K562 (cell line): ENCODE results near the gene SIGLEC11. TPM values are rescaled to one million over a fixed set of nuclear protein-coding genes. Genes with fewer than 3 reads are reported as not detected.

Experiments
- ATAC-seq: fragments of 200-7000 bp; cut with Tn5 transposase; 3 replicates; pipeline ENCODE4 v1.9.1; 2020; ENCODE audit warnings: moderate library complexity
- BruUV-seq: library from RNA; stranded (reverse); fragments of 400-500 nt; replicated peaks from 2 replicates; lab custom pipeline; 2021; lab: Mats Ljungman, UMichigan
- CTCF ChIA-PET: fragments of 300-600 bp; formaldehyde crosslinking; extraction: SDS; loops from one replicate; lab custom pipeline; 2021; ENCODE audit warnings: low intra/inter-chr PET ratio; lab: Yijun Ruan, JAX
- POLR2A ChIA-PET: fragments of 300-600, 350-650 bp; sonication (Branson Sonifier 250); formaldehyde crosslinking; extraction: SDS; loops from one replicate; lab custom pipeline; 2021; ENCODE audit warnings: antibody characterized with exemption, inconsistent platforms; lab: Yijun Ruan, JAX
- DNase-seq, 4 experiments: peaks; one replicate each; pipeline versions ENCODE4 v3.0.0 to v3.0.0-alpha.2; 2011 to 2018; ENCODE audit warnings: low spot score in 3 of 4, mixed read lengths in 3 of 4; ENCODE audit errors: extremely low read depth in 1 of 4
- FAIRE-seq: peaks from 2 replicates; lab custom pipeline; 2011; peaks lifted over from hg19 to GRCh38; lab: Jason Lieb, UNC
- H2AFZ ChIP-seq: 2 replicates; pipeline ENCODE4 v1.6.0; 2011; ENCODE audit warnings: low read depth, low read length, control low read depth, inconsistent platforms
- H3K27ac ChIP-seq: fragments of 200-600 bp; 3 replicates; pipeline ENCODE4 v1.8.0; 2011; ENCODE audit warnings: low read depth, mild to moderate bottlenecking, control low read depth, inconsistent platforms, low read length, moderate library complexity, mixed read lengths; ENCODE audit errors: extremely low read depth
- H3K27me3 ChIP-seq, 2 experiments: fragments of 300-600 bp in 1 of 2; 2 replicates in 1 of 2; 3 replicates in 1 of 2; pipeline versions ENCODE4 v1.6.0 to v1.8.0; 2011; ENCODE audit warnings: inconsistent platforms in 2 of 2, low read length in 2 of 2, mild to moderate bottlenecking in 1 of 2, mixed read lengths in 1 of 2, moderate library complexity in 1 of 2; ENCODE audit not compliant: control insufficient read depth in 2 of 2, insufficient read depth in 2 of 2
- H3K36me3 ChIP-seq: fragments of 300-600 bp; 3 replicates; pipeline ENCODE4 v1.8.0; 2011; ENCODE audit warnings: mild to moderate bottlenecking, low read length, inconsistent platforms; ENCODE audit not compliant: control insufficient read depth, insufficient read depth
- H3K4me1 ChIP-seq, 2 experiments: fragments of 200-600 bp in 1 of 2; replicated peaks in 1 of 2; 2 replicates in 1 of 2; 3 replicates in 1 of 2; pipeline versions ENCODE4 v1.5.1 to v1.8.0; 2011; ENCODE audit warnings: inconsistent platforms in 2 of 2, low read length in 2 of 2, mild to moderate bottlenecking in 1 of 2, mixed read lengths in 1 of 2, moderate library complexity in 1 of 2; ENCODE audit not compliant: control insufficient read depth in 2 of 2, insufficient read depth in 2 of 2
- H3K4me2 ChIP-seq: 2 replicates; pipeline ENCODE4 v1.6.1; 2011; ENCODE audit warnings: low read length, control low read depth, inconsistent platforms, mixed read lengths; ENCODE audit not compliant: insufficient read depth
- H3K4me3 ChIP-seq: fragments of 200-600 bp; sonication (generic), shearing (Covaris generic); 2 replicates; pipeline ENCODE4 v1.5.1; 2016; ENCODE audit warnings: control low read depth, inconsistent platforms
- H3K79me2 ChIP-seq: fragments of 200-600 bp; 3 replicates; pipeline ENCODE4 v1.8.0; 2011; ENCODE audit warnings: low read length, inconsistent platforms; ENCODE audit not compliant: control insufficient read depth, insufficient read depth
- H3K9ac ChIP-seq, 2 experiments: 2 replicates each; pipeline versions ENCODE4 v1.6.0 to v1.6.1; 2011; ENCODE audit warnings: low read depth in 2 of 2, low read length in 2 of 2, control low read depth in 1 of 2, inconsistent platforms in 1 of 2, mild to moderate bottlenecking in 1 of 2, mixed read lengths in 1 of 2; ENCODE audit not compliant: insufficient read depth in 1 of 2
- H3K9me1 ChIP-seq: one replicate; pipeline ENCODE4 v1.6.0; 2011; ENCODE audit warnings: inconsistent platforms, mild to moderate bottlenecking, low read length, moderate library complexity; ENCODE audit not compliant: control insufficient read depth, insufficient read depth
- H3K9me3 ChIP-seq: replicated peaks from 2 replicates; pipeline ENCODE4 v1.5.1; 2011; ENCODE audit warnings: low read depth, low read length, inconsistent platforms; ENCODE audit not compliant: control insufficient read depth, insufficient read depth
- H4K20me1 ChIP-seq: replicated peaks from 2 replicates; pipeline ENCODE4 v1.6.1; 2011; ENCODE audit warnings: low read length, inconsistent platforms, mixed read lengths; ENCODE audit not compliant: control insufficient read depth, insufficient read depth
- CBX8 ChIP-seq: fragments of 200-600 bp; sonication (generic); IDR thresholded peaks from 2 replicates; pipeline ENCODE4 v1.6.1; 2012; ENCODE audit warnings: borderline replicate concordance, mixed run types, low read depth, mild to moderate bottlenecking, moderate library complexity, mixed read lengths, low read length, control low read depth, inconsistent platforms; ENCODE audit not compliant: poor library complexity, severe bottlenecking; ENCODE audit errors: extremely low read depth
- ETV1 ChIP-seq: fragments of 450-650 bp; conservative IDR thresholded peaks from 2 replicates; pipeline ENCODE4 v1.6.1; 2016; ENCODE audit warnings: missing genetic modification characterization, control low read depth, low read depth, missing compliant biosample characterization
- EWSR1 ChIP-seq: fragments of 450-650 bp; IDR thresholded peaks from 2 replicates; pipeline ENCODE4 v1.6.1; 2018; ENCODE audit warnings: borderline replicate concordance, mild to moderate bottlenecking, low read depth, moderate library complexity; ENCODE audit not compliant: partially characterized antibody
- GATAD2B ChIP-seq: fragments of 450-650 bp; IDR thresholded peaks from 2 replicates; pipeline ENCODE4 v1.6.1; 2017; ENCODE audit warnings: mild to moderate bottlenecking, borderline replicate concordance
- HDAC1 ChIP-seq, 2 experiments: fragments of 450-650 bp; IDR thresholded peaks; 2 replicates each; pipeline ENCODE4 v1.6.1; 2016 to 2017; ENCODE audit warnings: inconsistent platforms in 1 of 2, mild to moderate bottlenecking in 1 of 2, moderate library complexity in 1 of 2
- LARP7 ChIP-seq: fragments of 450-650 bp; IDR thresholded peaks from 2 replicates; pipeline ENCODE4 v1.6.1; 2016
- MTA1 ChIP-seq: fragments of 450-650 bp; IDR thresholded peaks from 2 replicates; pipeline ENCODE4 v1.6.1; 2017; ENCODE audit warnings: borderline replicate concordance
- NFXL1 ChIP-seq: fragments of 450-650 bp; formaldehyde crosslinking; IDR thresholded peaks from 2 replicates; pipeline ENCODE4 v1.4.0; 2021; ENCODE audit warnings: mild to moderate bottlenecking
- NR4A1 ChIP-seq, 2 experiments: fragments of 250-450 bp in 1 of 2; fragments of 450-650 bp in 1 of 2; sonication (Bioruptor Pico) in 1 of 2; IDR thresholded peaks; 2 replicates each; pipeline versions ENCODE4 v1.4.0 to v1.6.1; 2016 to 2020; ENCODE audit warnings: mild to moderate bottlenecking in 2 of 2, missing compliant biosample characterization in 1 of 2, missing genetic modification characterization in 1 of 2, moderate library complexity in 1 of 2
- NUFIP1 ChIP-seq: fragments of 450-650 bp; IDR thresholded peaks from 2 replicates; pipeline ENCODE4 v1.6.1; 2018; ENCODE audit not compliant: partially characterized antibody
- PCBP1 ChIP-seq: fragments of 200-400 bp; formaldehyde crosslinking; IDR thresholded peaks from 2 replicates; pipeline ENCODE4 v1.6.1; 2018; ENCODE audit warnings: mild to moderate bottlenecking, low read depth, low read length; ENCODE audit not compliant: poor library complexity, severe bottlenecking
- PPARD ChIP-seq: fragments of 250-450 bp; sonication (Bioruptor Pico); IDR thresholded peaks from 2 replicates; pipeline ENCODE4 v1.8.0; 2022; ENCODE audit warnings: inconsistent platforms, mild to moderate bottlenecking, moderate library complexity
- SMARCB1 ChIP-seq: IDR thresholded peaks from 2 replicates; pipeline ENCODE4 v1.6.1; 2011; ENCODE audit warnings: improper control_type of control experiment, low read depth; ENCODE audit not compliant: insufficient read length
- SREBF1 ChIP-seq: fragments of 150-350 bp; IDR thresholded peaks from 2 replicates; pipeline ENCODE4 v1.6.1; 2014; ENCODE audit warnings: antibody characterized with exemption, low read depth, low read length, borderline replicate concordance
- XRCC3 ChIP-seq: fragments of 450-650 bp; IDR thresholded peaks from 2 replicates; pipeline ENCODE4 v1.6.1; 2017; ENCODE audit warnings: mild to moderate bottlenecking, moderate library complexity
- ZBTB12 ChIP-seq: fragments of 250-450 bp; sonication (Bioruptor Pico); IDR thresholded peaks from 2 replicates; pipeline ENCODE4 v1.4.0; 2020
- ZNF398 ChIP-seq: fragments of 250-450 bp; sonication (Bioruptor Pico); IDR thresholded peaks from 2 replicates; pipeline ENCODE4 v1.8.0; 2021; ENCODE audit warnings: moderate library complexity, mild to moderate bottlenecking, inconsistent platforms
- ZNF444 ChIP-seq: fragments of 250-450 bp; sonication (Bioruptor Pico); IDR thresholded peaks from 2 replicates; pipeline ENCODE4 v1.4.0; 2020; ENCODE audit warnings: mild to moderate bottlenecking, moderate library complexity
- ZNF699 ChIP-seq: fragments of 250-450 bp; sonication (Bioruptor Pico); IDR thresholded peaks from 2 replicates; pipeline ENCODE4 v1.8.0; 2021; ENCODE audit warnings: mild to moderate bottlenecking, moderate library complexity; ENCODE audit not compliant: insufficient replicate concordance
- ZNF707 ChIP-seq: fragments of 250-450 bp; sonication (Bioruptor Pico); conservative IDR thresholded peaks from 2 replicates; pipeline ENCODE4 v1.8.0; 2022; ENCODE audit warnings: inconsistent platforms, mild to moderate bottlenecking, moderate library complexity
- WGBS: fragments of 100-300 bp; shearing (Covaris generic); methylation state at CpG from one replicate; pipeline ENCODE4 v1.1.6; 2016; ENCODE audit warnings: low coverage, mixed read lengths; ENCODE audit not compliant: insufficient coverage; ENCODE audit errors: missing lambda C conversion rate; 5-methylcytosine and 5-hydroxymethylcytosine counted together
- in situ Hi-C: fragments of 300-500 bp; cut with MboI; formaldehyde crosslinking; loops from 4 replicates; pipeline ENCODE4 v1.15.0; 2018; ENCODE audit warnings: inconsistent platforms, mixed read lengths
- intact Hi-C: fragments of 100-400 bp; cut with micrococcal nuclease; formaldehyde crosslinking; loops from 2 replicates; pipeline ENCODE4 v1.14.2; 2022
- polyA plus RNA-seq, 8 experiments: library from polyadenylated mRNA; depleted of rRNA in 4 of 8; stranded (reverse) in 5 of 8; unstranded in 3 of 8; fragments of >200 nt; fragmentation: Nextera tagmentation in 2 of 8; fragmentation: Illumina TruSeq in 1 of 8; extraction: Ambion mirVana in 2 of 8; extraction: Trizol in 1 of 8; gene quantifications; 2 replicates each; pipeline versions ENCODE4 v1.2.1 to v1.2.3, GENCODE V29; 2011 to 2014; ENCODE audit warnings: inconsistent platforms in 1 of 8, missing spikeins in 1 of 8
- total RNA-seq, 7 experiments: library from RNA; depleted of rRNA in 6 of 7; stranded (reverse); fragments of >200 nt in 6 of 7; fragmentation: Illumina TruSeq in 2 of 7; extraction: Trizol in 2 of 7; gene quantifications; 2 replicates each; pipeline versions ENCODE4 v1.2.1 to v1.2.3, GENCODE V29; 2011 to 2021; ENCODE audit warnings: low replicate concordance in 1 of 7

SIGLEC11 gene
- total and polyA plus RNA-seq, 9 of the 15 experiments (the other 6 are each of a cell fraction or from before 2014, with no cell fraction given) = not detected

GRCh38 chr19:49978324-49978723 is 17.4 kb upstream of the SIGLEC11 start:
- 0 out of 4 replicates have a peak overlapping the region, but pooled peaks of 1 of the 2 experiments have one; percentile 52 for H3K9ac ChIP-seq
- no TSS peak for BruUV-seq
- peaks cover 5% of the 10 kb centered on the region for H3K9me1 ChIP-seq
- intact Hi-C loops (no loop called here), in situ Hi-C loops (loop anchor here (5.0 kb wide), 1 partner anchor 41 kb away; no protein-coding TSS in a partner anchor)
- 77% methylated on average over 9 of the region's 11 CpGs for WGBS
- H3K9me3 ChIP-seq = no peaks in the 10 kb centered on the region
- H2AFZ ChIP-seq = no peak overlapping the region
- ChIA-PET POLR2A (interaction anchor here (0.6 to 1.4 kb wide), 5 partner anchors 9 to 35 kb away, joined by 3 to 5 read pairs (median 3); no protein-coding TSS in a partner anchor), CTCF (no interaction called here)
- no peak for FAIRE-seq
- no peak overlapping the region for H3K4me3 ChIP-seq
- ATAC-seq = no peak
- H3K4me2 ChIP-seq = no peak overlapping the region
- no peaks in the 10 kb centered on the region; the same call in 1 of the 2 replicates for H4K20me1 ChIP-seq
- no peak for DNase-seq
- H3K27me3 ChIP-seq = no peaks in the 10 kb centered on the region
- peaks cover 13 to 30% of the 10 kb centered on the region in 2 experiments; a peak in 4 of 5 replicates for H3K4me1 ChIP-seq
- H3K79me2 ChIP-seq = no peaks in the 10 kb centered on the region
- H3K27ac ChIP-seq = no peak overlapping the region
- TF ChIP-seq LARP7 (no peak), ZBTB12 (CRISPR knock-in tag) (no peak), CBX8 (no peak), NR4A1 (CRISPR knock-in tag; IDR thresholded peaks at IDR 0.05) (no peak), NR4A1 (tag; IDR thresholded peaks at IDR 0.05) (no peak), HDAC1 (IDR thresholded peaks at IDR 0.05) (no peak), SREBF1 (no peak), GATAD2B (no peak), ZNF707 (CRISPR knock-in tag) (no peak), PCBP1 (no peak), MTA1 (no peak), SMARCB1 (no peak), ETV1 (tag) (no peak), EWSR1 (no peak), XRCC3 (no peak), ZNF699 (CRISPR knock-in tag) (no peak), NFXL1 (no peak), ZNF398 (CRISPR knock-in tag) (no peak), NUFIP1 (no peak), PPARD (CRISPR knock-in tag) (no peak), ZNF444 (CRISPR knock-in tag) (no peak)
- H3K36me3 ChIP-seq = peaks cover 2% of the 10 kb centered on the region; the same call in 1 of the 3 replicates
